Left colon (tissue), 2 donors: Measurements from ENCODE around the gene HERC2. TPM values are rescaled to one million over a fixed set of nuclear protein-coding genes. Genes with fewer than 3 reads are reported as not detected.

ENCODE experiments used
- ATAC-seq: fragments of 200-7000 bp; cut with Tn5 transposase; one replicate; pipeline ENCODE4 v1.9.1; 2020; ENCODE audit warnings: mild to moderate bottlenecking, moderate library complexity
- DNase-seq, 2 donors: peaks; one replicate each; pipeline ENCODE4 v3.0.0-alpha.2; 2020
- intact Hi-C, 2 donors: fragments of 100-400 bp; cut with DNase I in 1 of 2; cut with micrococcal nuclease in 1 of 2; formaldehyde crosslinking; loops; one replicate each; pipeline versions ENCODE4 v1.11.2 to v1.14.0; 2022; cut with DNase I, micrococcal nuclease
- total RNA-seq, 2 donors: library from RNA; stranded (reverse); fragmentation: NEBNext Ultra II Directional; extraction: Animal tissue kit (Norgen Biotek cat#: 25700); gene quantifications; one replicate each; pipeline ENCODE4 v1.2.1, GENCODE V29; 2021
- donor health status: DM: no; HTN: no; CAD: no.
- donor health status: DM: yes; HTN: yes; CAD: no.

The HERC2 gene
- total RNA-seq, 2 donors from 2014 or later = 68.9 to 73.1 TPM

- ATAC-seq (peak; percentile 15), DNase-seq (peak in 1 of 2 donors; percentile 17)
- intact Hi-C loops = no loop called here
Measured at GRCh38 chr15:28107111-28107903, 214.7 kb downstream of the HERC2 start.

GRCh38 chr15:28106294-28107110 lies 215.5 kb downstream of the HERC2 start:
- intact Hi-C loops = no loop called here
- ATAC-seq (peak; percentile 38), DNase-seq (peak in 1 of 2 donors; percentile 16)

GRCh38 chr15:28105793-28106192 lies 216.2 kb downstream of the HERC2 start:
- DNase-seq (peak in 1 of 2 donors; percentile 15), ATAC-seq (no peak)
- intact Hi-C loops = no loop called here

GRCh38 chr15:28105224-28105791 lies 216.7 kb downstream of the HERC2 start:
- intact Hi-C loops = no loop called here
- DNase-seq (peak in 1 of 2 donors; percentile 10), ATAC-seq (no peak)

GRCh38 chr15:28104326-28104725 lies 217.7 kb downstream of the HERC2 start:
- no peak for ATAC-seq

GRCh38 chr15:28103831-28104230 lies 218.1 kb downstream of the HERC2 start:
- ATAC-seq = no peak
- no peak for DNase-seq
- intact Hi-C loops = no loop called here

More at GRCh38 chr15:28104326-28104725, 217.7 kb downstream of the HERC2 start:
- intact Hi-C loops = no loop called here
- peak in 1 of 2 donors; percentile 14 for DNase-seq

- DNase-seq (no peak), ATAC-seq (no peak)
- intact Hi-C loops = no loop called here
Measured at GRCh38 chr15:28101983-28102441, 220.0 kb downstream of the HERC2 start.

GRCh38 chr15:28101201-28101600 lies 220.8 kb downstream of the HERC2 start:
- no peak for DNase-seq
- ATAC-seq = no peak
- intact Hi-C loops = no loop called here

- DNase-seq = no peak
- no peak for ATAC-seq
- intact Hi-C loops = no loop called here
Measured at GRCh38 chr15:28100516-28101195, 221.3 kb downstream of the HERC2 start.

- ATAC-seq (no peak), DNase-seq (no peak)
- intact Hi-C loops = no loop called here
Measured at GRCh38 chr15:28099555-28100140, 222.3 kb downstream of the HERC2 start.

- intact Hi-C loops = no loop called here
- ATAC-seq (no peak), DNase-seq (peak; percentile 44 to 67)
Measured at GRCh38 chr15:28098766-28099554, 223.0 kb downstream of the HERC2 start, which contains the start of gene OCA2. Gene OCA2, minus strand, starts transcription at chr15:28099315. Its CDS starts 17,441 bp downstream, at chr15:28081874.

GRCh38 chr15:28098360-28098765 lies 223.6 kb downstream of the HERC2 start:
- DNase-seq (no peak), ATAC-seq (no peak)
- intact Hi-C loops = no loop called here

GRCh38 chr15:28097656-28098359 lies 224.2 kb downstream of the HERC2 start:
- ATAC-seq (no peak), DNase-seq (no peak)
- intact Hi-C loops = no loop called here

GRCh38 chr15:28096670-28097431 lies 225.1 kb downstream of the HERC2 start:
- ATAC-seq = no peak
- intact Hi-C loops = no loop called here

GRCh38 chr15:28096411-28096669 lies 225.6 kb downstream of the HERC2 start:
- DNase-seq (no peak), ATAC-seq (no peak)
- intact Hi-C loops = no loop called here

More at GRCh38 chr15:28096670-28097431, 225.1 kb downstream of the HERC2 start:
- peak in 1 of 2 donors; percentile 35 for DNase-seq

- intact Hi-C loops = no loop called here
- DNase-seq (peak; percentile 88 to 91), ATAC-seq (peak; percentile 83)
Measured at GRCh38 chr15:28094732-28095521, 227.1 kb downstream of the HERC2 start.
